Endothelial cell of hepatic sinusoid (primary cell): ENCODE measurements around the gene PPP1R14B.

ENCODE experiments used
- in situ Hi-C: cut with HindIII; loops from 2 replicates; pipeline ENCODE4 v1.10.0; 2017; ENCODE audit warnings: low sequenced_read_pairs

The PPP1R14B gene

DNA sequence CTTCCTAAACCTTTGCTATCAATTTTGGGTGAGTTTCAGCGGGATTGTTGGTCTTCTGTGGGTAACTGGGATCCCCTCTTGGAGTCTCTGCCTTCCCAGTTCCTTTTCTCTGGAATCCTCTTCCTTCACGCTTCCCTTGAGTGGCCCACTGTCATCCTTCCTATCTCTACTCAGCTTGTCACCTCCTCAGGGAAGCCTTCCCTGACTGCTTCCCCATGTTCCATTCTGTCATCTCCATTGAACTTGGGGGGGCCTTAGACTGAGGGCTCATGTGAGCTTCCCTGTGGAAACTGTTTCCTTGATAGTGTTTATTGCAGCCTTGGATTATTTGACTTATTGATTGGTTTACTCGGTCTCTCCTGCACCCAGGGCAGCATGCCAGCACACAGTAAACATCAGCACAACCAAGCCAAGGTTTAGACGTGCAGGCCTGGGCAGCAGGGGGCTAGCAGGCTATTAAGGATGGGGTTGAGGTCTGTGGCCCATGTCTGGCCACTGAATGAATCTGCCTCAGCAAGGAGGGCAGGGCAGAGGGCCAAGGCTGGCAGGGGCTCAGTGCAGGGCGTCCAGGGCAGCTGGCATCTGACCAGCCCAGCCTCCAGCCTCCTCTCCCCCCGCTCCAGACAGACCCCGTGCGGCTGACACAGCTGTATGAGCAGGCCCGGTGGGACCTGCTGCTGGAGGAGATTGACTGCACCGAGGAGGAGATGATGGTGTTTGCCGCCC is 28.0 kb downstream of the PPP1R14B start:
- in situ Hi-C loops: loop anchor here (5.0 kb wide), 1 partner anchor 89 kb away; the partner anchor contains the start of gene ESRRA

GRCh38 chr11:64216879-64217278 is 29.9 kb downstream of the PPP1R14B start:
- in situ Hi-C loops: loop anchor here (5.0 kb wide), 1 partner anchor 90 kb away; the partner anchor contains the start of gene ESRRA

DNA sequence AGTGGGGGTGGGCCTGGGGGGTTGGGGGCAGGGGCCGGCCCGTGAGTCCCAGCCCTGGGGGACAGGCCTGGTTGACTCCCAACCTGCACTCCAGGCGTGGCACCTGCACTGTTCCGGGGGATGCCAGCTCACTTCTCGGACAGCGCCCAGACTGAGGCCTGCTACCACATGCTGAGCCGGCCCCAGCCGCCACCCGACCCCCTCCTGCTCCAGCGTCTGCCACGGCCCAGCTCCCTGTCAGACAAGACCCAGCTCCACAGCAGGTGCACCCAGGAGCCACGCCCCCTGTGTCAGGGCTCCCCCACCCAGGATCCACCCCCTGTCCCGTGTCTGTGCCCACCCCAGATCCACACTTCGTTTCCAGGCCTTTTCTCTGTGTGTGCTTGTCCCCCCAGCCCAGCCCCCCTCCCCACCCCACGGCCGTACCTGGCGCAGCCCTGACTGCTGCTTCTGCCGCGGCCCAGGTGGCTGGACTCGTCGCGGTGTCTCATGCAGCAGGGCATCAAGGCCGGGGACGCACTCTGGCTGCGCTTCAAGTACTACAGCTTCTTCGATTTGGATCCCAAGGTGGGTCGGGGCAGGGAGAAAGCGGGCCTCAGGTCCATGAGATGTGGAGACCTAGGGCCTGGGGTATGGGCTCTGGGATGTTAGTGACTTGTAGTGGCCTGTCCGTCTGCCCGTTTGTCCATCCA is 35.4 kb downstream of the PPP1R14B start:
- in situ Hi-C loops: loop anchor here (5.0 kb wide), 1 partner anchor 49 kb away; no protein-coding TSS in a partner anchor

GRCh38 chr11:64210301-64211020 is 36.3 kb downstream of the PPP1R14B start:
- in situ Hi-C loops: loop anchor here (5.0 kb wide), 1 partner anchor 48 kb away; no protein-coding TSS in a partner anchor

DNA sequence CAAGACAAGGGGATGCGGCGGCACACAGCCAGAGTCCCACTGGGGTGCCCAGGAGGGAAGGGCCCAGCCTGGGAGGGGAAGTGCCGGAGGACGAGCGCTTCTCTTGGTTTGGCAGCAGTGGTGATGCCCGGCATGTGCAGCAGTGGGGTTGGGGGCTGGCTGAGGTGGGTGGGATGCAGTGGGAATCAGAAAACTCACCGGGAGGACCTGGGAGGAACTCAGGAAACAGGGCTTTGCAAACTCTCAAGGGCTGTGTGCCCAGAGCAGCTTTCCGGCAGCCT is 37.2 kb downstream of the PPP1R14B start:
- in situ Hi-C loops: loop anchor here (5.0 kb wide), 1 partner anchor 53 kb away; no protein-coding TSS in a partner anchor

DNA sequence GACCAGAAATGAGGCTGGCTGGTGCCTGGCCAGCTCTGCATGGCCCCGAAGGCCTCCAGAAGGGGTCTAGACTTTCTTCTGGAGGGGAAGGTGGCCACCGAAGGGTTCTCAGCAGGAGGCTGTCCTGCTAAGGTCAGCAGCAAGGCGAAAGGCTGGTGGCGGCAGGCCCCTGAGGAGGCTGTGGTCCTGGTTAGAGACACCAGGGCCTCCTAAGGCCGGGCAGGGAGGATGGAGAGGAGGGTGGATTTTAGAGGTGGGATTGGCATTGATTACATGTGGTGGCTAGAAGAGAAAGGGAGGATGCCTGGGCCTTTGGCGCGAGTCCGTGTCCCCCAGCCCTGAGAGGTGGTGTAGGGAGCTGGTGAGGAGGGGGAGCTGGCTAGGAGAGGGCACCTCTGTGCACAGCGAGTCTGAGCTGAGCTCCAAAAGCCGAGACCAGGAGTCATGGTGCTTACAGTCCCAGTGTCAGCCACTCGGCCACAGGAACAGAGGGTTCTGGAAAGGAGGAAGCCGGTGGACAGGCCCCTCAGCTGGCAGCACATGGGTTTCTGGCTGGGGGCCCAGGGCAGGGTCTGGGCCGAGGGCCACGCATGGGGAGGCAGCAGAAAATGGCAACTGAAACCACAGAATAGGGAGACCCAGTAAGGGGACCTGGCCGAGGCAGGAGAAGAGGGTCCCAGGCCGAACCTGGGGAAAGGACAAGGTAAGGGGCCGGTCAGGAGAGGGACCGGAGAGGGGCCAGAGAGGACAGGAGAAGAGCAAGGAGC is 37.8 kb downstream of the PPP1R14B start:
- in situ Hi-C loops: loop anchor here (5.0 kb wide), 1 partner anchor 53 kb away; no protein-coding TSS in a partner anchor

GRCh38 chr11:64208086-64208795 is 38.5 kb downstream of the PPP1R14B start:
- in situ Hi-C loops: loop anchor here (5.0 kb wide), 1 partner anchor 54 kb away; no protein-coding TSS in a partner anchor

DNA sequence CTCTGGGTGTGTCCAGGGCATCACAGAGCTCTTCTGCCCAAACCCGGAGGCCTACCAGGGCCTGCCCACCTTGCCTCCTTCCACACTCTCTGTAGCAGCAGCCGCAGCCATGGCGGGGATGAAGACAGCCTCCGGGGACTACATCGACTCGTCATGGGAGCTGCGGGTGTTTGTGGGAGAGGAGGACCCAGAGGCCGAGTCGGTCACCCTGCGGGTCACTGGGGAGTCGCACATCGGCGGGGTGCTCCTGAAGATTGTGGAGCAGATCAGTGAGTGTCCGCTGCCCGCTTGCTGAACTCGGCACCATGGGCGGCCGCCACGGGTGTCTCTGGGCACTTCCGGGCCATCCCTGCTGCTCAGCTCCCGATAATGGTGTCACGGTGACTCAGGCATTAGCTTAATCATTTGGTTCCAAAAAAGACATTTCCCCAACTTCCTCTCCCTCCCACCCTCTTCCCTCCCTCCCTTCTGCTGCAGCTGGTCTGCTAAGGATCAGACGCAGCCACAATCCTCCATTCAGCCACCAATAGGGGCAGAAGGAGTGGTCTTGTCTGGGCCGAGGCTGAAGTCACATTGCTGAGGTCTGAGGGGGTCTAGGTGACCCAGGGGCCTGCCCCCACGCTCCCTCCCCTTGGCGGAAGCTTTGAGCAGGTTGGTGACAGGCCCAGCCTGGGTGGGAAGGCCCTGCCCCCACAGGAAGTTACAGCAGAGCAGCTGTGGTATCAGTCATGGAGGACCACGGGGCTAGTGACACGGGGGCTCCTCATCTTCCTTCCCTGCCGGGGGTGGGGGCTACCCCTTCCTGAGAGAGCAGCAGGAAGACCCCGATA is 39.3 kb downstream of the PPP1R14B start:
- in situ Hi-C loops: loop anchor here (5.0 kb wide), 1 partner anchor 55 kb away; no protein-coding TSS in a partner anchor

GRCh38 chr11:64206457-64207255 is 40.1 kb downstream of the PPP1R14B start, which contains the start of gene FERMT3:
Gene FERMT3, plus strand, starts transcription at chr11:64206721. Its CDS starts 644 bp downstream, at chr11:64207365.
- in situ Hi-C loops: loop anchor here (5.0 kb wide), 1 partner anchor 56 kb away; no protein-coding TSS in a partner anchor

- in situ Hi-C loops: no loop called here
Measured at GRCh38 chr11:64204464-64204989, 42.2 kb downstream of the PPP1R14B start.

GRCh38 chr11:64204080-64204440 is 42.7 kb downstream of the PPP1R14B start:
- in situ Hi-C loops: no loop called here

DNA sequence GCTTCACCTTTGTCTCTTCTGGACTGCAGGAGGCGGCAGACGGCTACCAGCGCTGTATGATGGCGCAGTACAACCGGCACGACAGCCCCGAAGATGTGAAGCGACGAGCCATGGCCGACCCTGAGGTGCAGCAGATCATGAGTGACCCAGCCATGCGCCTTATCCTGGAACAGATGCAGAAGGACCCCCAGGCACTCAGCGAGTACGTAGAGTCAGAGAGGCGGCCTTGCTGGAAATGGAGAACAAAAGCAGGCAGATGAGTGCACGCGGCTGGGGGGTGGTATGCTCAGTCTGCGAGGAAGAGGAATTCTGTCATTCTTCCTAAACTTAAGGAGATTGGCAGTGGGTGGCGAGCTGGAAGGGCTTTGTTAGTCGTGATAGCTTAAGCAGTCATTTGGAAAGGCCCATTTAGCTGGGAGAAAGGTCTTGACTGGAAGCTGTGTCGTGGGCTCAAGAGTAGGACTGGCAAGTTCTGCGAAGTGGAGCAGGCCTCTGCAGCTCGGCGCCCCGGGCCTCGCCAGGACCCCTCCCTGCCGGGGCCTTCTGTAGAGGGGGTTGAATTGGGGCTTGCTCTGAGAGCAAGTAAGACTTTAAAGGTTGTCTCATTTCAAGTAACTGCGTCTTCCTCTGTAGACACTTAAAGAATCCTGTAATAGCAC is 43.2 kb downstream of the PPP1R14B start:
- in situ Hi-C loops: no loop called here

DNA sequence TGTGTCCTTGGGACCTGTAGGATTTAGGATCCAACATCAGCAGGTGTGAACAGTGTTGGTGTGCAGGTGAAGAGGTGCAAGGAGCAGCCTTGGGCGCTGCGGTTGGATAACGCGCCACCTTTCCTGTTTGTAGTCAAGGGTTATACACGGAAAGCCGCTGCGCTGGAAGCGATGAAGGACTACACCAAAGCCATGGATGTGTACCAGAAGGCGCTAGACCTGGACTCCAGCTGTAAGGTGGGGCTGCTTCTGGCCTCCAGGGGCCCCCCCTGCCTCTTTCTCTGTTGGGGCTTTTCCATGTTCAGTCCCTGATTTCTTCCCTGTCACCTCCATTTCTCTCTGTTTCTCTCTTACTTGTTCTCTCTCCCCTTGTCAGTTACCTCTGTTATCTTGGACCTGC is 43.8 kb downstream of the PPP1R14B start:
- in situ Hi-C loops: no loop called here

DNA sequence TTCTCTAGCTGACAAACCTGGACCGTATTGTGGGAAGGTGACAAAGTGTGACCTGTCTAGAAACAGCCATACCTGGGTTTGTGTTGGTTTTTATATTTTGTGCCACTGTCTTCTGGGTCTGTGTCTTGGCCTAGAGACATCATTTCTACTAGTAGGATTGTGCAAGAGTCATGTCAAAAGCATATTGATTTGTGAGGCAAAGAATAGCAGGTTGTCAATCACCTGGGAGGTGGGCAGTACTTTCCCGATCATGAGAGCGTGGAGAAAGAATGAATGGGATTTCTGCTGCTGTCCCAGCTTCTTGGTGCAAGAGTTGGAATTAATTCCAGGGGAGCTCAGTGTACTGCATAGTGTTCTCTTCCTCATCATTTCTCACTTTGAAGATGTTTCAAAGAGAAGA is 45.2 kb downstream of the PPP1R14B start:
- in situ Hi-C loops: no loop called here

- in situ Hi-C loops: no loop called here
Measured at GRCh38 chr11:64198511-64198910, 48.2 kb downstream of the PPP1R14B start.

DNA sequence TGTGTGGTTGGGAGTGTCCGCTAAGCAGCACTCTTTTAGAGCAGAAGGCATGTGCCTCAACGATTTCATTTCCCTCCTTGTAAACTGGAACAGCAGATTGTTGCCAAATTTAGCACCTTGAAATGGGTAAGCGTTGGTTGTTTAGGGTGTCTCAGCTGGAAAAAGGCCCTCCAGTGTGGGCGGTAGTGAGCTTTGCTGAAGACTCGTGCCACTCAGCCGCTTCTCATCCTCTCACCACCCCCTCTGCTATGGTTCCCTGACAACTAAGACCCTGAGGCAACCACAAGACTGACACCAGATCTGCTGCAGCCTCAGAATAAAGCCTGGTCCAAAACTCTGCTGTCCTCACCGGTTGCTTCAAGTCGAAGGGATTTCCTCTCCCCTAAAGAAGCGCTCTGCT is 50.1 kb downstream of the PPP1R14B start:
- in situ Hi-C loops: no loop called here
